H1 (cell line): Measurements from ENCODE around the gene PRDX5. TPM values are rescaled to one million over a fixed set of nuclear protein-coding genes. Genes with fewer than 3 reads are reported as not detected.

ENCODE experiments used
- GABPA ChIP-seq: IDR thresholded peaks from 2 replicates; pipeline ENCODE4 v1.6.1; 2011; ENCODE audit warnings: mild to moderate bottlenecking, low read length, moderate library complexity, borderline replicate concordance; ENCODE audit not compliant: insufficient read depth
- GTF2F1 ChIP-seq: IDR thresholded peaks from 2 replicates; pipeline ENCODE4 v1.6.1; 2012; ENCODE audit warnings: low read depth, low read length, improper control_type of control experiment, borderline replicate concordance
- HDAC2 ChIP-seq, 2 experiments: fragments of 300-600 bp in 1 of 2; sonication (generic) in 1 of 2; IDR thresholded peaks; 2 replicates each; pipeline ENCODE4 v1.6.1; 2011 to 2012; ENCODE audit warnings: low read depth in 2 of 2, low read length in 2 of 2, mild to moderate bottlenecking in 2 of 2, moderate library complexity in 2 of 2, borderline replicate concordance in 1 of 2, inconsistent platforms in 1 of 2
- RBBP5 ChIP-seq: IDR thresholded peaks from 2 replicates; pipeline ENCODE4 v1.7.1; 2012; ENCODE audit warnings: low read depth, mild to moderate bottlenecking, inconsistent platforms, low read length, moderate library complexity, borderline replicate concordance
- RNF2 ChIP-seq: fragments of 200-900, 300-1000 bp; sonication (generic); IDR thresholded peaks from 2 replicates; pipeline ENCODE4 v1.7.1; 2016; ENCODE audit warnings: borderline replicate concordance, low read depth, mild to moderate bottlenecking, antibody characterized with exemption, low read length; ENCODE audit not compliant: poor library complexity, severe bottlenecking; ENCODE audit errors: missing control alignments
- SAP30 ChIP-seq: fragments of 300-600 bp; sonication (generic); IDR thresholded peaks from 2 replicates; pipeline ENCODE4 v1.7.1; 2012; ENCODE audit warnings: low read length, moderate library complexity, mild to moderate bottlenecking, inconsistent platforms; ENCODE audit not compliant: insufficient read depth, insufficient replicate concordance
- SIN3A ChIP-seq, 2 experiments: IDR thresholded peaks in 1 of 2; conservative IDR thresholded peaks in 1 of 2; 2 replicates each; pipeline ENCODE4 v1.6.1; 2011 to 2012; ENCODE audit warnings: low read length in 2 of 2, improper control_type of control experiment in 1 of 2, low read depth in 1 of 2, mild to moderate bottlenecking in 1 of 2
- SP2 ChIP-seq: IDR thresholded peaks from 2 replicates; pipeline ENCODE4 v1.6.1; 2012; ENCODE audit warnings: mild to moderate bottlenecking, low read length, inconsistent platforms
- SRF ChIP-seq: IDR thresholded peaks from 2 replicates; pipeline ENCODE4 v1.6.1; 2011; ENCODE audit warnings: mild to moderate bottlenecking, low read depth, low read length, moderate library complexity
- YY1 ChIP-seq: IDR thresholded peaks from 2 replicates; pipeline ENCODE4 v1.6.1; 2011; ENCODE audit warnings: low read depth, mild to moderate bottlenecking, low read length
- polyA plus RNA-seq, 7 experiments: library from polyadenylated mRNA; depleted of rRNA in 3 of 7; stranded (reverse) in 5 of 7; unstranded in 2 of 7; fragments of >200 nt in 5 of 7; fragments of 200-250 nt in 2 of 7; gene quantifications; 1 replicate in 5 of 7; 2 replicates in 1 of 7; 4 replicates in 1 of 7; pipeline versions ENCODE4 v1.2.1 to v1.2.3, GENCODE V29; 2011 to 2013; ENCODE audit warnings: missing spikeins in 2 of 7, mixed read lengths in 2 of 7
- total RNA-seq: library from RNA; stranded (reverse); fragmentation: NEBNext Ultra II Directional; extraction: Animal tissue kit (Norgen Biotek cat#: 25700); gene quantifications from 2 replicates; pipeline ENCODE4 v1.2.1, GENCODE V29; 2021

Gene PRDX5
- total and polyA plus RNA-seq, 2 of the 8 experiments (the other 6 are each of a cell fraction or from before 2014, with no cell fraction given), result 201 to 582 TPM

- TF ChIP-seq SIN3A (conservative IDR thresholded peaks at IDR 0.05 in 1 of 2, IDR thresholded peaks at IDR 0.05 in 1 of 2; ENCODE audit: low read depth in 1 of 2, low read length in 2 of 2) (no peak), RBBP5 (no peak), GTF2F1 (no peak), SP2 (no peak), RNF2 (no peak), SRF (no peak), GABPA (no peak), YY1 (no peak), HDAC2 (IDR thresholded peaks at IDR 0.05; ENCODE audit: borderline replicate concordance in 1 of 2, low read depth in 2 of 2, low read length in 2 of 2) (no peak), SAP30 (no peak)
These were observed 21.4 kb downstream of the PRDX5 start (continued) for GRCh38 chr11:64339286-64339685.
